Epithelial cell of proximal tubule (primary cell): ENCODE measurements around the gene B3GAT1. TPM values are rescaled to one million over a fixed set of nuclear protein-coding genes. Genes with fewer than 3 reads are reported as not detected.

Experiments used
- DNase-seq: peaks from one replicate; pipeline ENCODE4 v3.0.0-alpha.2; 2011; ENCODE audit warnings: low read depth
- H3K4me3 ChIP-seq: 2 replicates; pipeline ENCODE4 v1.5.1; 2011; ENCODE audit warnings: low read depth, mild to moderate bottlenecking, low read length
- CTCF ChIP-seq: conservative IDR thresholded peaks from 2 replicates; pipeline ENCODE4 v1.5.1; 2012; ENCODE audit warnings: low read depth, mild to moderate bottlenecking, low read length
- total RNA-seq: library from RNA; depleted of rRNA; stranded (reverse); fragments of >200 nt; gene quantifications from 2 replicates; pipeline ENCODE4 v1.2.3, GENCODE V29; 2015

The B3GAT1 gene
- total RNA-seq, 1 donor from 2014 or later: not detected

- no peak for DNase-seq
- H3K4me3 ChIP-seq: no peak overlapping the region
- no peak for TF ChIP-seq CTCF
Measured at GRCh38 chr11:134433251-134433650, 21.2 kb upstream of the B3GAT1 start.

GRCh38 chr11:134432776-134433175 is 20.7 kb upstream of the B3GAT1 start:
- no peak for DNase-seq
- no peak for TF ChIP-seq CTCF
- no peak overlapping the region for H3K4me3 ChIP-seq

- H3K4me3 ChIP-seq: no peak overlapping the region
- DNase-seq: no peak
- TF ChIP-seq CTCF: no peak
Measured at GRCh38 chr11:134429106-134429505, 17.1 kb upstream of the B3GAT1 start.

GRCh38 chr11:134425816-134426536 is 13.9 kb upstream of the B3GAT1 start:
- no peak overlapping the region for H3K4me3 ChIP-seq

GRCh38 chr11:134425413-134425812 is 13.4 kb upstream of the B3GAT1 start:
- no peak for TF ChIP-seq CTCF
- H3K4me3 ChIP-seq: no peak overlapping the region
- DNase-seq: no peak

More at GRCh38 chr11:134425816-134426536, 13.9 kb upstream of the B3GAT1 start:
- no peak for TF ChIP-seq CTCF
- DNase-seq: no peak

GRCh38 chr11:134423106-134423505 is 11.1 kb upstream of the B3GAT1 start:
- H3K4me3 ChIP-seq: no peak overlapping the region
- DNase-seq: no peak
- TF ChIP-seq CTCF: no peak
